HEK293T (cell line): ENCODE measurements around the gene TP53INP2.

ENCODE experiments used
- BHLHE40 ChIP-seq: fragments of 450-650 bp; IDR thresholded peaks from 2 replicates; pipeline ENCODE4 v1.6.1; 2016; ENCODE audit warnings: mild to moderate bottlenecking, moderate library complexity, borderline replicate concordance
- CTBP1 ChIP-seq: fragments of 450-650 bp; IDR thresholded peaks from 2 replicates; pipeline ENCODE4 v1.6.1; 2016; ENCODE audit warnings: borderline replicate concordance
- ELF4 ChIP-seq: fragments of 450-650 bp; IDR thresholded peaks from 2 replicates; pipeline ENCODE4 v1.6.1; 2017; ENCODE audit warnings: antibody characterized with exemption
- FOXA1 ChIP-seq: fragments of 450-650 bp; IDR thresholded peaks from 2 replicates; pipeline ENCODE4 v1.6.1; 2016; ENCODE audit warnings: mild to moderate bottlenecking
- FOXK2 ChIP-seq: fragments of 450-650 bp; IDR thresholded peaks from 2 replicates; pipeline ENCODE4 v1.6.1; 2016; ENCODE audit warnings: mild to moderate bottlenecking
- FOXM1 ChIP-seq: fragments of 450-650 bp; IDR thresholded peaks from 2 replicates; pipeline ENCODE4 v1.6.1; 2017; ENCODE audit warnings: mild to moderate bottlenecking, borderline replicate concordance
- HDGF ChIP-seq: fragments of 450-650 bp; IDR thresholded peaks from 2 replicates; pipeline ENCODE4 v1.6.1; 2017; ENCODE audit warnings: antibody characterized with exemption, borderline replicate concordance
- LEF1 ChIP-seq: fragments of 450-650 bp; IDR thresholded peaks from 2 replicates; pipeline ENCODE4 v1.6.1; 2017; ENCODE audit warnings: mild to moderate bottlenecking, borderline replicate concordance
- SUZ12 ChIP-seq: fragments of 450-650 bp; IDR thresholded peaks from 2 replicates; pipeline ENCODE4 v1.6.1; 2016; ENCODE audit warnings: mild to moderate bottlenecking
- TARDBP ChIP-seq: fragments of 450-650 bp; IDR thresholded peaks from 2 replicates; pipeline ENCODE4 v1.6.1; 2016
- ZNF384 ChIP-seq: fragments of 450-650 bp; IDR thresholded peaks from 2 replicates; pipeline ENCODE4 v1.6.1; 2016
- TF ChIP-seq, protein P1 (sequence below): fragments of 450-650 bp; IDR thresholded peaks from 2 replicates; pipeline ENCODE4 v1.6.1; 2016

DNA sequence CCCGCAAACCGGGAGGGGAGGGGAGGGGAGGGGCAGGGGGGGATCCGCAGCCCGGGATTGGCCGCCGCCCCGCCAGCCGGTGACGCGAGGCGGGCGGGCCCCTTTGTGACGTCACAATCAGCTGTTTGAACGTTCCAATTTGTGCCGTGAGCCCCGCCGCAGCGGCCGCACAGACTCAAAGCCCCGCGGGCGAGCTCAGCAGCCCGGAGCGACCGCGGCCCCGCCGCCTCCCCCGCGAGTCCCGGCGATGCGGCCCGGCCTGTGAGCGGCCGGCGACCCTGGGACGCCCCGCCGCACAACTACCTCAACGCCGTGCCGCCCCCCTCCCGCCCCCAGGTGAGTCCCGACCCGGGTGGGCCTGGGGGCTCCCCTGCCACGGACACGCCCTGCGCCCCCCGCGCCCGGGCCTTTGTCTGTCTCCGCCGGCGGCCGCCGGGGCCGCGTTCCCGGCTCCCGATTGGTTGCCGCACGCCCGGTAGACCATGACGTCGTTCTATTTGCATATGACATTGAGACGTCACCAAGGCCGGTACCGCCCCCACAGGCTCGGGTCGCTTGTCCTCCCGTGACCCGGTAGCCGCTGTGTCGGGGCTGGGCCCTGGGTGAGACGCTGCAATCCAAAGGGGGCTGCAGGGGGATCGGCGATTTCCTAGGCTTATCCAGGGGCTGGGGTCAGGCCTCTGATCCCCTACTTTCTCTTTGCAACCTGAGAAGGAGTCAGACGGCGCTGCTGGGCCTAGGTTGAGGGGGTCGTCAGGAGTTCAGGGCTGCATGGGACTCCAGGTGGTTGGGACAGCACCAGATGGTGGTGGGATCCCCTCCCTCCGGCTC is at the start of gene TP53INP2:
- TF ChIP-seq, protein P1, sequence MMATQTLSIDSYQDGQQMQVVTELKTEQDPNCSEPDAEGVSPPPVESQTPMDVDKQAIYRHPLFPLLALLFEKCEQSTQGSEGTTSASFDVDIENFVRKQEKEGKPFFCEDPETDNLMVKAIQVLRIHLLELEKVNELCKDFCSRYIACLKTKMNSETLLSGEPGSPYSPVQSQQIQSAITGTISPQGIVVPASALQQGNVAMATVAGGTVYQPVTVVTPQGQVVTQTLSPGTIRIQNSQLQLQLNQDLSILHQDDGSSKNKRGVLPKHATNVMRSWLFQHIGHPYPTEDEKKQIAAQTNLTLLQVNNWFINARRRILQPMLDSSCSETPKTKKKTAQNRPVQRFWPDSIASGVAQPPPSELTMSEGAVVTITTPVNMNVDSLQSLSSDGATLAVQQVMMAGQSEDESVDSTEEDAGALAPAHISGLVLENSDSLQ: no peak
- peak; percentile 24; the same call in 1 of the 2 replicates for TF ChIP-seq FOXM1
- TF ChIP-seq FOXA1: no peak
- no peak for TF ChIP-seq ELF4
- no peak for TF ChIP-seq CTBP1
- TF ChIP-seq LEF1: peak; percentile 64; the same call in 1 of the 2 replicates
- TF ChIP-seq FOXK2: no peak
- no peak for TF ChIP-seq HDGF
- TF ChIP-seq ZNF384: no peak
- no peak for TF ChIP-seq SUZ12
- no peak for TF ChIP-seq BHLHE40
- no peak for TF ChIP-seq TARDBP
